Measurements from ENCODE around the gene GGA1.

The GGA1 gene

GRCh38 chr22:37611207-37611606 lies 2.6 kb downstream of the GGA1 start:
- H3K4me1 ChIP-seq (ENCODE audit: low read length): peaks cover 7% of the 10 kb centered on the region; the same call in 1 of the 2 replicates
- H2AFZ ChIP-seq (ENCODE audit: low read length): no peak overlapping the region
- TF ChIP-seq, protein P1, sequence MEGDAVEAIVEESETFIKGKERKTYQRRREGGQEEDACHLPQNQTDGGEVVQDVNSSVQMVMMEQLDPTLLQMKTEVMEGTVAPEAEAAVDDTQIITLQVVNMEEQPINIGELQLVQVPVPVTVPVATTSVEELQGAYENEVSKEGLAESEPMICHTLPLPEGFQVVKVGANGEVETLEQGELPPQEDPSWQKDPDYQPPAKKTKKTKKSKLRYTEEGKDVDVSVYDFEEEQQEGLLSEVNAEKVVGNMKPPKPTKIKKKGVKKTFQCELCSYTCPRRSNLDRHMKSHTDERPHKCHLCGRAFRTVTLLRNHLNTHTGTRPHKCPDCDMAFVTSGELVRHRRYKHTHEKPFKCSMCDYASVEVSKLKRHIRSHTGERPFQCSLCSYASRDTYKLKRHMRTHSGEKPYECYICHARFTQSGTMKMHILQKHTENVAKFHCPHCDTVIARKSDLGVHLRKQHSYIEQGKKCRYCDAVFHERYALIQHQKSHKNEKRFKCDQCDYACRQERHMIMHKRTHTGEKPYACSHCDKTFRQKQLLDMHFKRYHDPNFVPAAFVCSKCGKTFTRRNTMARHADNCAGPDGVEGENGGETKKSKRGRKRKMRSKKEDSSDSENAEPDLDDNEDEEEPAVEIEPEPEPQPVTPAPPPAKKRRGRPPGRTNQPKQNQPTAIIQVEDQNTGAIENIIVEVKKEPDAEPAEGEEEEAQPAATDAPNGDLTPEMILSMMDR (IDR thresholded peaks at IDR 0.05; ENCODE audit: low read length): no peak
- TF ChIP-seq EZH2 (optimal IDR thresholded peaks at IDR 0.05; ENCODE audit: low read depth, low read length) (no peak), EZH2phosphoT487 (IDR thresholded peaks at IDR 0.05; ENCODE audit: low read length) (no peak)
- H3K9ac ChIP-seq (ENCODE audit: low read length): no peak overlapping the region
- H3K27ac ChIP-seq (ENCODE audit: low read length): no peak overlapping the region
- no peak for DNase-seq
- H4K20me1 ChIP-seq (ENCODE audit: insufficient read depth, low read length): no peaks in the 10 kb centered on the region
- no peak overlapping the region for H3K4me3 ChIP-seq (ENCODE audit: low read length)
- no peaks in the 10 kb centered on the region for H3K9me3 ChIP-seq (replicated peaks; ENCODE audit: insufficient read depth, low read length)
- H3K9me2 ChIP-seq (replicated peaks; ENCODE audit: insufficient read depth, low read length): no peaks in the 10 kb centered on the region
- H3K4me2 ChIP-seq (ENCODE audit: low read depth, low read length): no peak overlapping the region
- H3K79me2 ChIP-seq (ENCODE audit: low read length): peaks cover 37% of the 10 kb centered on the region
- H3K27me3 ChIP-seq (replicated peaks; ENCODE audit: insufficient read depth, low read length): no peaks in the 10 kb centered on the region
- H3K36me3 ChIP-seq (replicated peaks; ENCODE audit: insufficient read depth, low read length): no peaks in the 10 kb centered on the region
- peaks cover 17% of the 10 kb centered on the region for H3F3A ChIP-seq (ENCODE audit: insufficient read depth, low read length)

GRCh38 chr22:37616201-37617083 lies 7.8 kb downstream of the GGA1 start:
- H3K36me3 ChIP-seq (replicated peaks; ENCODE audit: insufficient read depth, low read length): no peaks in the 10 kb centered on the region
- peaks cover 10% of the 10 kb centered on the region for H3K79me2 ChIP-seq (ENCODE audit: low read length)

DNA sequence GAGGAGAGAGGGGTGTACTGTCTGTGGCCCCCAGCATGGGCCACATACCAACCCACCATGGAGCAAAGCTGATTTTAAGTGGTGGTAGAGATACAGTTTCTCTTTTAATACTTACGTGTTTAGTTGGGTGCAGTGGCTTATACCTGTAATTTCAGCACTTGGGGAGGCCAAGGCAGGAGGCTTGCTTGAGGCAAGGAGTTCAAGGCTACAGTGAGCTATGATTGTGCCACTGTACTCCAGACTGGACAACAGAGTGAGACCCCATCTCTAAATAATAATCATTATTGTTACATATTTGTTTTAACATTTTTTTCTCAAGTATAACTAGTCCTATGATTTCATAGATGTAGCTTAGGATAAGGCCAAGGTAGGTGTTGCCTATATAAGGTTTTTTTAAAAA lies 8.8 kb downstream of the GGA1 start:
- Histone ChIP-seq H3K79me2 (ENCODE audit: low read length) (peaks cover 6% of the 10 kb centered on the region; the same call in 1 of the 2 replicates), H3K4me1 (ENCODE audit: low read length) (no peaks in the 10 kb centered on the region), H3K4me2 (ENCODE audit: low read depth, low read length) (no peak overlapping the region), H3K4me3 (ENCODE audit: low read length) (no peak overlapping the region), H2AFZ (ENCODE audit: low read length) (no peak overlapping the region), H3K9me3 (replicated peaks; ENCODE audit: insufficient read depth, low read length) (no peaks in the 10 kb centered on the region), H3K9ac (ENCODE audit: low read length) (no peak overlapping the region), H3K36me3 (replicated peaks; ENCODE audit: insufficient read depth, low read length) (no peaks in the 10 kb centered on the region), H3K9me2 (replicated peaks; ENCODE audit: insufficient read depth, low read length) (no peaks in the 10 kb centered on the region), H4K20me1 (ENCODE audit: insufficient read depth, low read length) (no peaks in the 10 kb centered on the region), H3K27me3 (replicated peaks; ENCODE audit: insufficient read depth, low read length) (no peaks in the 10 kb centered on the region), H3F3A (ENCODE audit: insufficient read depth, low read length) (no peaks in the 10 kb centered on the region), H3K27ac (ENCODE audit: low read length) (no peak overlapping the region)
- no peak for TF ChIP-seq EZH2phosphoT487 (IDR thresholded peaks at IDR 0.05; ENCODE audit: low read length)
- no peak for TF ChIP-seq EZH2 (optimal IDR thresholded peaks at IDR 0.05; ENCODE audit: low read depth, low read length)
- TF ChIP-seq, protein P1 (IDR thresholded peaks at IDR 0.05; ENCODE audit: low read length): no peak
- no peak for DNase-seq

More at GRCh38 chr22:37616201-37617083, 7.8 kb downstream of the GGA1 start:
- H2AFZ ChIP-seq (ENCODE audit: low read length): no peak overlapping the region
- H3K9ac ChIP-seq (ENCODE audit: low read length): no peak overlapping the region
- H3K4me3 ChIP-seq (ENCODE audit: low read length): no peak overlapping the region
- no peak for DNase-seq
- H3K4me2 ChIP-seq (ENCODE audit: low read depth, low read length): no peak overlapping the region
- no peaks in the 10 kb centered on the region for H3F3A ChIP-seq (ENCODE audit: insufficient read depth, low read length)
- no peaks in the 10 kb centered on the region for H3K27me3 ChIP-seq (replicated peaks; ENCODE audit: insufficient read depth, low read length)
- H3K9me3 ChIP-seq (replicated peaks; ENCODE audit: insufficient read depth, low read length): no peaks in the 10 kb centered on the region
- TF ChIP-seq EZH2 (optimal IDR thresholded peaks at IDR 0.05; ENCODE audit: low read depth, low read length): no peak
- no peak for TF ChIP-seq EZH2phosphoT487 (IDR thresholded peaks at IDR 0.05; ENCODE audit: low read length)
- no peaks in the 10 kb centered on the region for H4K20me1 ChIP-seq (ENCODE audit: insufficient read depth, low read length)
- no peak overlapping the region for H3K27ac ChIP-seq (ENCODE audit: low read length)
- no peaks in the 10 kb centered on the region for H3K9me2 ChIP-seq (replicated peaks; ENCODE audit: insufficient read depth, low read length)
- no peaks in the 10 kb centered on the region for H3K4me1 ChIP-seq (ENCODE audit: low read length)
